Astrocyte (in vitro differentiated cells and primary cell): Measurements from ENCODE around the gene CNTNAP4. TPM values are rescaled to one million over a fixed set of nuclear protein-coding genes. Genes with fewer than 3 reads are reported as not detected.

Source experiments
- DNase-seq: peaks from one replicate; pipeline ENCODE4 v3.0.0-alpha.2; 2010; ENCODE audit warnings: low read depth
- FAIRE-seq: peaks from 2 replicates; lab custom pipeline; 2011; peaks lifted over from hg19 to GRCh38; lab: Jason Lieb, UNC
- H2AFZ ChIP-seq: 2 replicates; pipeline ENCODE4 v1.6.0; 2012; ENCODE audit warnings: low read depth, low read length, inconsistent platforms
- H3K27ac ChIP-seq: 2 replicates; pipeline ENCODE4 v1.5.1; 2011; ENCODE audit warnings: low read depth, low read length, inconsistent platforms
- H3K27me3 ChIP-seq: 2 replicates; pipeline ENCODE4 v1.6.0; 2011; ENCODE audit warnings: low read length, inconsistent platforms; ENCODE audit not compliant: insufficient read depth
- H3K36me3 ChIP-seq: 2 replicates; pipeline ENCODE4 v1.5.1; 2011; ENCODE audit warnings: low read length, inconsistent platforms; ENCODE audit not compliant: insufficient read depth
- H3K4me1 ChIP-seq: 2 replicates; pipeline ENCODE4 v1.5.1; 2011; ENCODE audit warnings: low read length, inconsistent platforms; ENCODE audit not compliant: insufficient read depth
- H3K4me2 ChIP-seq: 2 replicates; pipeline ENCODE4 v1.6.0; 2012; ENCODE audit warnings: low read length, inconsistent platforms
- H3K4me3 ChIP-seq: 2 replicates; pipeline ENCODE4 v1.5.1; 2011; ENCODE audit warnings: low read depth, mild to moderate bottlenecking, low read length, inconsistent platforms; ENCODE audit not compliant: insufficient read depth
- H3K79me2 ChIP-seq: 2 replicates; pipeline ENCODE4 v1.6.0; 2012; ENCODE audit warnings: mild to moderate bottlenecking, low read length, inconsistent platforms; ENCODE audit not compliant: insufficient read depth
- H3K9ac ChIP-seq: 2 replicates; pipeline ENCODE4 v1.6.0; 2012; ENCODE audit warnings: mild to moderate bottlenecking, low read length, inconsistent platforms
- H3K9me3 ChIP-seq: 2 replicates; pipeline ENCODE4 v1.5.1; 2012; ENCODE audit warnings: low read depth, mild to moderate bottlenecking, low read length, inconsistent platforms; ENCODE audit not compliant: insufficient read depth
- H4K20me1 ChIP-seq: 2 replicates; pipeline ENCODE4 v1.6.0; 2012; ENCODE audit warnings: low read length, inconsistent platforms; ENCODE audit not compliant: insufficient read depth
- H3K27ac Mint-ChIP-seq: one replicate; pipeline ENCODE4 v1.8.0; 2021; ENCODE audit warnings: mild to moderate bottlenecking, mixed read lengths; ENCODE audit not compliant: unreplicated experiment
- H3K27me3 Mint-ChIP-seq: one replicate; pipeline ENCODE4 v1.8.0; 2021; ENCODE audit warnings: low read depth, mixed read lengths; ENCODE audit not compliant: unreplicated experiment
- H3K36me3 Mint-ChIP-seq: one replicate; pipeline ENCODE4 v1.8.0; 2021; ENCODE audit warnings: low read depth, mixed read lengths; ENCODE audit not compliant: unreplicated experiment
- H3K4me1 Mint-ChIP-seq: one replicate; pipeline ENCODE4 v1.8.0; 2021; ENCODE audit warnings: low read depth, mixed read lengths; ENCODE audit not compliant: unreplicated experiment
- H3K4me3 Mint-ChIP-seq: one replicate; pipeline ENCODE4 v1.8.0; 2021; ENCODE audit warnings: mild to moderate bottlenecking, moderate library complexity, mixed read lengths; ENCODE audit not compliant: unreplicated experiment
- H3K9me3 Mint-ChIP-seq: one replicate; pipeline ENCODE4 v1.8.0; 2021; ENCODE audit warnings: mild to moderate bottlenecking, mixed read lengths; ENCODE audit not compliant: unreplicated experiment
- EZH2 ChIP-seq: IDR thresholded peaks from 2 replicates; pipeline ENCODE4 v1.6.1; 2012; ENCODE audit warnings: mild to moderate bottlenecking, low read length, inconsistent platforms; ENCODE audit not compliant: insufficient read depth
- total RNA-seq: library from RNA; stranded (reverse); gene quantifications from 2 replicates; pipeline ENCODE4 v1.2.1, GENCODE V29; 2021
- TF ChIP-seq, protein P1 (sequence below): IDR thresholded peaks from 2 replicates; pipeline ENCODE4 v1.5.1; 2011; ENCODE audit warnings: low read depth, mild to moderate bottlenecking, inconsistent platforms, low read length, moderate library complexity; ENCODE audit not compliant: insufficient read depth

CNTNAP4 gene
- total RNA-seq, 1 donor from 2014 or later: not detected

DNA sequence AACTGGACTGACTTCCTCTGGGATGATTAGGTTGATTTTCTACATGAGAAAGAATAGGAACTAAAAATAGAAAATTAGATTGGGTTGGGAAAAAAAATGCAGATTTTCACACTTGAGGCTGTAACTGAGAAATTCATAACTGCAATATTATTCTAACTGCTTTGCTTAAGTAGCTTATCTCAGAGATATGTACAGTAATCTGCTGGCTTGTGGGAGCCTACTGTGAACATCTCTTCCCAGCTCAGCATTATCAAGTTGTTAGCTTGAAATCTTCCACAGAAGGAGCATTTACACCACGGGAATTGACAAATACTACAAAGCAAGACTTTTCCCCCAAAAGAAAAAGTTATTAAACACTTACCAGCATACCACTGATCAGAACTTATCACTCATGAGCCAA, 58.9 kb downstream of the CNTNAP4 start:
- Histone ChIP-seq H3K36me3 (no peaks in the 10 kb centered on the region), H3K9ac (no peak overlapping the region), H3K4me2 (no peak overlapping the region), H3K79me2 (no peaks in the 10 kb centered on the region), H2AFZ (no peak overlapping the region), H4K20me1 (no peaks in the 10 kb centered on the region), H3K9me3 (no peaks in the 10 kb centered on the region), H3K4me1 (no peaks in the 10 kb centered on the region), H3K4me3 (no peak overlapping the region), H3K27me3 (no peaks in the 10 kb centered on the region), H3K27ac (no peak overlapping the region)
- H3K27me3 Mint-ChIP-seq: no peaks in the 10 kb centered on the region
- H3K36me3 Mint-ChIP-seq: no peaks in the 10 kb centered on the region
- H3K27ac Mint-ChIP-seq: no peak overlapping the region
- TF ChIP-seq EZH2: no peak
- TF ChIP-seq, protein P1, sequence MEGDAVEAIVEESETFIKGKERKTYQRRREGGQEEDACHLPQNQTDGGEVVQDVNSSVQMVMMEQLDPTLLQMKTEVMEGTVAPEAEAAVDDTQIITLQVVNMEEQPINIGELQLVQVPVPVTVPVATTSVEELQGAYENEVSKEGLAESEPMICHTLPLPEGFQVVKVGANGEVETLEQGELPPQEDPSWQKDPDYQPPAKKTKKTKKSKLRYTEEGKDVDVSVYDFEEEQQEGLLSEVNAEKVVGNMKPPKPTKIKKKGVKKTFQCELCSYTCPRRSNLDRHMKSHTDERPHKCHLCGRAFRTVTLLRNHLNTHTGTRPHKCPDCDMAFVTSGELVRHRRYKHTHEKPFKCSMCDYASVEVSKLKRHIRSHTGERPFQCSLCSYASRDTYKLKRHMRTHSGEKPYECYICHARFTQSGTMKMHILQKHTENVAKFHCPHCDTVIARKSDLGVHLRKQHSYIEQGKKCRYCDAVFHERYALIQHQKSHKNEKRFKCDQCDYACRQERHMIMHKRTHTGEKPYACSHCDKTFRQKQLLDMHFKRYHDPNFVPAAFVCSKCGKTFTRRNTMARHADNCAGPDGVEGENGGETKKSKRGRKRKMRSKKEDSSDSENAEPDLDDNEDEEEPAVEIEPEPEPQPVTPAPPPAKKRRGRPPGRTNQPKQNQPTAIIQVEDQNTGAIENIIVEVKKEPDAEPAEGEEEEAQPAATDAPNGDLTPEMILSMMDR: no peak
- H3K4me3 Mint-ChIP-seq: no peak overlapping the region
- FAIRE-seq (no peak), DNase-seq (no peak)
- peaks cover 11% of the 10 kb centered on the region for H3K9me3 Mint-ChIP-seq
- H3K4me1 Mint-ChIP-seq: no peaks in the 10 kb centered on the region

- no peak overlapping the region for H3K27ac ChIP-seq
- Mint-ChIP-seq H3K4me1 (no peaks in the 10 kb centered on the region), H3K9me3 (peaks cover 14% of the 10 kb centered on the region), H3K4me3 (no peak overlapping the region), H3K36me3 (no peaks in the 10 kb centered on the region), H3K27ac (no peak overlapping the region), H3K27me3 (no peaks in the 10 kb centered on the region)
- H3K9ac ChIP-seq: no peak overlapping the region
- TF ChIP-seq, protein P1: no peak
- no peak for TF ChIP-seq EZH2
- no peaks in the 10 kb centered on the region for H3K4me1 ChIP-seq
- H3K27me3 ChIP-seq: no peaks in the 10 kb centered on the region
- H3K4me3 ChIP-seq: no peak overlapping the region
- no peak overlapping the region for H2AFZ ChIP-seq
- no peaks in the 10 kb centered on the region for H3K79me2 ChIP-seq
- no peak for DNase-seq
- H4K20me1 ChIP-seq: no peaks in the 10 kb centered on the region
- H3K36me3 ChIP-seq: no peaks in the 10 kb centered on the region
- H3K4me2 ChIP-seq: no peak overlapping the region
- no peaks in the 10 kb centered on the region for H3K9me3 ChIP-seq
- FAIRE-seq: no peak
Measured at GRCh38 chr16:76338472-76338871, 61.3 kb downstream of the CNTNAP4 start.

- Histone ChIP-seq H3K4me2 (no peak overlapping the region), H2AFZ (no peak overlapping the region), H3K9me3 (no peaks in the 10 kb centered on the region), H3K27ac (no peak overlapping the region), H3K4me3 (no peak overlapping the region), H3K79me2 (no peaks in the 10 kb centered on the region), H3K27me3 (no peaks in the 10 kb centered on the region), H3K9ac (no peak overlapping the region), H4K20me1 (no peaks in the 10 kb centered on the region), H3K4me1 (no peaks in the 10 kb centered on the region), H3K36me3 (no peaks in the 10 kb centered on the region)
- Mint-ChIP-seq H3K4me1 (no peaks in the 10 kb centered on the region), H3K36me3 (no peaks in the 10 kb centered on the region), H3K4me3 (no peak overlapping the region), H3K9me3 (peaks cover 5% of the 10 kb centered on the region), H3K27ac (no peak overlapping the region), H3K27me3 (no peaks in the 10 kb centered on the region)
- TF ChIP-seq EZH2: no peak
- TF ChIP-seq, protein P1: no peak
- DNase-seq: no peak
- no peak for FAIRE-seq
Measured at GRCh38 chr16:76343769-76344168, 66.6 kb downstream of the CNTNAP4 start.
